Trophoblast cell (in vitro differentiated cells and primary cell): Measurements from ENCODE around the gene VWC2L.

Experiments used
- DNase-seq, 2 donors: peaks; one replicate each; pipeline ENCODE4 v3.0.0-alpha.2; 2016
- H2AFZ ChIP-seq: 2 replicates; pipeline ENCODE4 v1.6.1; 2013; ENCODE audit warnings: low read length, moderate library complexity, mild to moderate bottlenecking; ENCODE audit not compliant: insufficient read depth, poor library complexity
- H2AK5ac ChIP-seq: 2 replicates; pipeline ENCODE4 v1.6.1; 2013; ENCODE audit warnings: mild to moderate bottlenecking, low read length
- H2BK120ac ChIP-seq: 2 replicates; pipeline ENCODE4 v1.6.1; 2013; ENCODE audit warnings: low read length, mild to moderate bottlenecking, moderate library complexity; ENCODE audit not compliant: insufficient read depth, poor library complexity
- H2BK12ac ChIP-seq: 2 replicates; pipeline ENCODE4 v1.6.1; 2013; ENCODE audit warnings: mild to moderate bottlenecking, low read length, moderate library complexity
- H2BK5ac ChIP-seq: 2 replicates; pipeline ENCODE4 v1.6.1; 2013; ENCODE audit warnings: low read length, low read depth, moderate library complexity, mild to moderate bottlenecking; ENCODE audit not compliant: poor library complexity
- H3K14ac ChIP-seq: 2 replicates; pipeline ENCODE4 v1.6.1; 2013; ENCODE audit warnings: mild to moderate bottlenecking, low read length
- H3K18ac ChIP-seq: 2 replicates; pipeline ENCODE4 v1.6.1; 2013; ENCODE audit warnings: mild to moderate bottlenecking, low read length
- H3K23ac ChIP-seq: 2 replicates; pipeline ENCODE4 v1.6.1; 2013; ENCODE audit warnings: low read length
- H3K27ac ChIP-seq: 2 replicates; pipeline ENCODE4 v1.5.1; 2013; ENCODE audit warnings: low read depth, mild to moderate bottlenecking, inconsistent platforms, low read length, moderate library complexity
- H3K27me3 ChIP-seq: 2 replicates; pipeline ENCODE4 v1.6.1; 2013; ENCODE audit warnings: inconsistent platforms, mild to moderate bottlenecking, low read length, moderate library complexity; ENCODE audit not compliant: insufficient read depth
- H3K36me3 ChIP-seq, 2 experiments: 1 replicate in 1 of 2; 2 replicates in 1 of 2; pipeline ENCODE4 v1.6.1; 2013; ENCODE audit warnings: low read length in 2 of 2, mild to moderate bottlenecking in 2 of 2, moderate library complexity in 1 of 2; ENCODE audit not compliant: insufficient read depth in 2 of 2, control insufficient read depth in 1 of 2
- H3K4ac ChIP-seq: 2 replicates; pipeline ENCODE4 v1.6.1; 2013; ENCODE audit warnings: low read depth, mild to moderate bottlenecking, low read length, moderate library complexity
- H3K4me1 ChIP-seq, 2 experiments: 1 replicate in 1 of 2; 2 replicates in 1 of 2; pipeline ENCODE4 v1.6.1; 2013; ENCODE audit warnings: low read length in 2 of 2, mild to moderate bottlenecking in 2 of 2, moderate library complexity in 1 of 2; ENCODE audit not compliant: insufficient read depth in 2 of 2, control insufficient read depth in 1 of 2
- H3K4me2 ChIP-seq: 2 replicates; pipeline ENCODE4 v1.6.1; 2013; ENCODE audit warnings: inconsistent platforms, mild to moderate bottlenecking, low read length, moderate library complexity
- H3K4me3 ChIP-seq: 2 replicates; pipeline ENCODE4 v1.5.1; 2013; ENCODE audit warnings: mild to moderate bottlenecking, low read depth, low read length, inconsistent platforms
- H3K79me1 ChIP-seq: one replicate; pipeline ENCODE4 v1.6.1; 2013; ENCODE audit warnings: low read length
- H3K79me2 ChIP-seq: 2 replicates; pipeline ENCODE4 v1.6.1; 2013; ENCODE audit warnings: low read length, mild to moderate bottlenecking; ENCODE audit not compliant: control insufficient read depth, insufficient read depth, poor library complexity
- H3K9ac ChIP-seq: 2 replicates; pipeline ENCODE4 v1.6.1; 2013; ENCODE audit warnings: mild to moderate bottlenecking, low read length
- H3K9me3 ChIP-seq: 2 replicates; pipeline ENCODE4 v1.6.1; 2013; ENCODE audit warnings: low read depth, mild to moderate bottlenecking, control low read depth, inconsistent platforms, low read length; ENCODE audit not compliant: insufficient read depth
- H4K12ac ChIP-seq: 2 replicates; pipeline ENCODE4 v1.6.1; 2013; ENCODE audit warnings: low read depth, mild to moderate bottlenecking, low read length, moderate library complexity
- H4K8ac ChIP-seq: 2 replicates; pipeline ENCODE4 v1.6.1; 2013; ENCODE audit warnings: low read depth, mild to moderate bottlenecking, low read length, moderate library complexity
- H4K91ac ChIP-seq: one replicate; pipeline ENCODE4 v1.6.1; 2013; ENCODE audit warnings: low read depth, mild to moderate bottlenecking, low read length, moderate library complexity
- WGBS: extraction: QIAGEN DNeasy Blood & Tissue Kit; methylation state at CpG from one replicate; pipeline ENCODE4 v1.1.7; 2013; ENCODE audit warnings: missing lambda C conversion rate; ENCODE audit not compliant: insufficient read length, insufficient coverage; ENCODE audit errors: extremely low coverage; 5-methylcytosine and 5-hydroxymethylcytosine counted together

VWC2L gene

GRCh38 chr2:214481204-214481603, 70.3 kb downstream of the VWC2L start:
- Histone ChIP-seq H3K18ac (no peak overlapping the region), H2BK120ac (no peak overlapping the region), H3K4me3 (no peak overlapping the region), H3K79me1 (no peaks in the 10 kb centered on the region), H2AFZ (no peak overlapping the region), H3K23ac (no peak overlapping the region), H3K27ac (no peak overlapping the region), H3K9ac (no peak overlapping the region), H2BK5ac (no peak overlapping the region), H3K9me3 (no peaks in the 10 kb centered on the region), H4K91ac (no peak overlapping the region), H3K14ac (no peak overlapping the region), H4K12ac (no peak overlapping the region), H4K8ac (no peak overlapping the region), H3K27me3 (no peaks in the 10 kb centered on the region), H3K79me2 (no peaks in the 10 kb centered on the region), H3K36me3 (no peaks in the 10 kb centered on the region), H2AK5ac (no peak overlapping the region), H3K4me1 (peaks cover 0 to 1% of the 10 kb centered on the region in 2 experiments), H3K4ac (no peak overlapping the region), H3K4me2 (no peak overlapping the region), H2BK12ac (no peak overlapping the region)
- no CpG with 5 or more reads among the region's 1 CpG for WGBS
- DNase-seq: peak in 1 of 2 donors; percentile 1

GRCh38 chr2:214482728-214483127, 71.9 kb downstream of the VWC2L start:
- H3K36me3 ChIP-seq: no peaks in the 10 kb centered on the region
- no peak overlapping the region for H2BK12ac ChIP-seq
- no peak overlapping the region for H3K18ac ChIP-seq
- no peak overlapping the region for H2BK120ac ChIP-seq
- H3K14ac ChIP-seq: no peak overlapping the region
- no peak overlapping the region for H3K4me2 ChIP-seq
- no peak overlapping the region for H4K12ac ChIP-seq
- peaks cover 0 to 1% of the 10 kb centered on the region in 2 experiments for H3K4me1 ChIP-seq
- no peak overlapping the region for H3K4me3 ChIP-seq
- no peak overlapping the region for H4K91ac ChIP-seq
- H3K27ac ChIP-seq: no peak overlapping the region
- no peaks in the 10 kb centered on the region for H3K79me1 ChIP-seq
- no CpG with 5 or more reads among the region's 2 CpGs for WGBS
- H3K4ac ChIP-seq: no peak overlapping the region
- H3K9ac ChIP-seq: no peak overlapping the region
- H3K27me3 ChIP-seq: no peaks in the 10 kb centered on the region
- no peak overlapping the region for H4K8ac ChIP-seq
- no peaks in the 10 kb centered on the region for H3K79me2 ChIP-seq
- H3K23ac ChIP-seq: no peak overlapping the region
- no peaks in the 10 kb centered on the region for H3K9me3 ChIP-seq
- H2AFZ ChIP-seq: no peak overlapping the region
- H2BK5ac ChIP-seq: no peak overlapping the region
- no peak overlapping the region for H2AK5ac ChIP-seq
- no peak for DNase-seq

GRCh38 chr2:214484239-214484638, 73.4 kb downstream of the VWC2L start:
- DNase-seq: no peak
- H3K23ac ChIP-seq: no peak overlapping the region
- no peak overlapping the region for H3K9ac ChIP-seq
- no peak overlapping the region for H2AFZ ChIP-seq
- H3K4ac ChIP-seq: no peak overlapping the region
- H4K12ac ChIP-seq: no peak overlapping the region
- no peak overlapping the region for H3K4me2 ChIP-seq
- H2BK5ac ChIP-seq: no peak overlapping the region
- no peak overlapping the region for H4K8ac ChIP-seq
- no peak overlapping the region for H3K18ac ChIP-seq
- no peaks in the 10 kb centered on the region for H3K79me2 ChIP-seq
- H2BK12ac ChIP-seq: no peak overlapping the region
- H4K91ac ChIP-seq: no peak overlapping the region
- H3K4me1 ChIP-seq: peaks cover 0 to 1% of the 10 kb centered on the region in 2 experiments
- H3K27me3 ChIP-seq: no peaks in the 10 kb centered on the region
- no peak overlapping the region for H2AK5ac ChIP-seq
- H3K9me3 ChIP-seq: no peaks in the 10 kb centered on the region
- no peak overlapping the region for H3K14ac ChIP-seq
- no CpG with 5 or more reads among the region's 3 CpGs for WGBS
- no peaks in the 10 kb centered on the region for H3K36me3 ChIP-seq
- H3K79me1 ChIP-seq: no peaks in the 10 kb centered on the region
- no peak overlapping the region for H3K27ac ChIP-seq
- H3K4me3 ChIP-seq: no peak overlapping the region
- H2BK120ac ChIP-seq: no peak overlapping the region

- no peak for DNase-seq
- no peak overlapping the region for H4K12ac ChIP-seq
- H3K79me1 ChIP-seq: no peaks in the 10 kb centered on the region
- H4K91ac ChIP-seq: no peak overlapping the region
- peaks cover 0 to 1% of the 10 kb centered on the region in 2 experiments for H3K4me1 ChIP-seq
- H3K79me2 ChIP-seq: no peaks in the 10 kb centered on the region
- WGBS: no CpG with 5 or more reads among the region's 2 CpGs
- H3K9ac ChIP-seq: no peak overlapping the region
- no peaks in the 10 kb centered on the region for H3K27me3 ChIP-seq
- H4K8ac ChIP-seq: no peak overlapping the region
- H3K14ac ChIP-seq: no peak overlapping the region
- no peak overlapping the region for H3K4me3 ChIP-seq
- H3K4me2 ChIP-seq: no peak overlapping the region
- no peak overlapping the region for H2AK5ac ChIP-seq
- no peaks in the 10 kb centered on the region for H3K36me3 ChIP-seq
- H3K27ac ChIP-seq: no peak overlapping the region
- H2AFZ ChIP-seq: no peak overlapping the region
- no peaks in the 10 kb centered on the region for H3K9me3 ChIP-seq
- H3K18ac ChIP-seq: no peak overlapping the region
- H2BK12ac ChIP-seq: no peak overlapping the region
- H2BK5ac ChIP-seq: no peak overlapping the region
- no peak overlapping the region for H3K4ac ChIP-seq
- no peak overlapping the region for H2BK120ac ChIP-seq
- no peak overlapping the region for H3K23ac ChIP-seq
Observed at GRCh38 chr2:214484701-214485100, 73.8 kb downstream of the VWC2L start.
